C4-2B (cell line): ENCODE data around the gene ZNF581.
A peak's percentile ranks its signal among the peaks of the same experiment; 100 is the strongest.

ENCODE experiments used
- H3K27ac ChIP-seq: fragments of 450-650 bp; 2 replicates; pipeline ENCODE4 v1.5.1; 2017
- ZFX ChIP-seq: fragments of 450-650 bp; IDR thresholded peaks from 2 replicates; pipeline ENCODE4 v1.6.1; 2017
- TF ChIP-seq, protein P1 (sequence below): fragments of 450-650 bp; conservative IDR thresholded peaks from 2 replicates; pipeline ENCODE4 v1.5.1; 2017; ENCODE audit warnings: mild to moderate bottlenecking

The ZNF581 gene

DNA sequence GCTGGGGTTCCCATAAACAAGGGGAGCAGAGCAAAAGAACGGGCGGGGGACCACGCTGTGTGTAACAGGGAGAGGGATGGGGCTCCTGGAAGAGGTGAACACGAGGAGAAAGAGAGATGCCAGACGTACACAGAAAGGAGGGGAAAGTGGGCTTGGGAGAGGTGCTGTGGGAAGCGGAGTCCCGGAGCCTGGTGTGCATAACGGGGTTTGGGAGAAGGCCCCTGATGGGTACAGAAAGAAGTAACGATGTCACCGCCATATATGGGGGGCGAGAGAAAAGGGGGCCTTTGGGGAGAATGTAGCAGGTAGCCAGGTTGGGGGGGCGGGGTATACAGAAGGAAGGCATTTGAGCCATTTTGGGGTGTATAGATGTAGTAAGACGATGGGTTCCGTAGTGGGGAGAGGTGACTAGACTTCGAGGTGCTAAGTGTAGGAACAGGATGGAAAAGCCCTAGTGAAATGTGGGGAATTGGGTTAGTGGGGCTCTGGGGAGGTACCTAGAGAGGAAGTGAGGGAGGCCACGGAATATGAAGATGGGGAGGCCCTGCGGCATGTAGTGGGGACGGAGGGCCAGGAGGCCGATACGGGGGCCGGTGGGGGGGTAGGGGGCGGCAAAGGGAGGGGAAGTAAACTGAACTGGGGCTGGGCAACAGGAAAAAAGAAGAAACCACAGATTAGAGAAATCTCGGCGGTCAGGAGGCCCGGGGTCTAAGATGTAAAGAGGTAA, 1.9 kb upstream of the ZNF581 start:
- TF ChIP-seq ZFX = no peak
- TF ChIP-seq, protein P1, sequence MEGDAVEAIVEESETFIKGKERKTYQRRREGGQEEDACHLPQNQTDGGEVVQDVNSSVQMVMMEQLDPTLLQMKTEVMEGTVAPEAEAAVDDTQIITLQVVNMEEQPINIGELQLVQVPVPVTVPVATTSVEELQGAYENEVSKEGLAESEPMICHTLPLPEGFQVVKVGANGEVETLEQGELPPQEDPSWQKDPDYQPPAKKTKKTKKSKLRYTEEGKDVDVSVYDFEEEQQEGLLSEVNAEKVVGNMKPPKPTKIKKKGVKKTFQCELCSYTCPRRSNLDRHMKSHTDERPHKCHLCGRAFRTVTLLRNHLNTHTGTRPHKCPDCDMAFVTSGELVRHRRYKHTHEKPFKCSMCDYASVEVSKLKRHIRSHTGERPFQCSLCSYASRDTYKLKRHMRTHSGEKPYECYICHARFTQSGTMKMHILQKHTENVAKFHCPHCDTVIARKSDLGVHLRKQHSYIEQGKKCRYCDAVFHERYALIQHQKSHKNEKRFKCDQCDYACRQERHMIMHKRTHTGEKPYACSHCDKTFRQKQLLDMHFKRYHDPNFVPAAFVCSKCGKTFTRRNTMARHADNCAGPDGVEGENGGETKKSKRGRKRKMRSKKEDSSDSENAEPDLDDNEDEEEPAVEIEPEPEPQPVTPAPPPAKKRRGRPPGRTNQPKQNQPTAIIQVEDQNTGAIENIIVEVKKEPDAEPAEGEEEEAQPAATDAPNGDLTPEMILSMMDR = no peak
- H3K27ac ChIP-seq = peak overlapping the region; percentile 93

GRCh38 chr19:55642153-55643002, 1.1 kb upstream of the ZNF581 start:
- TF ChIP-seq, protein P1 = no peak
- peak; percentile 76 for TF ChIP-seq ZFX
- H3K27ac ChIP-seq = peak overlapping the region; percentile 93

GRCh38 chr19:55643887-55644176, 383 bp downstream of the ZNF581 start:
- peak overlapping the region; percentile 93 for H3K27ac ChIP-seq
- no peak for TF ChIP-seq ZFX
- TF ChIP-seq, protein P1 = no peak

DNA sequence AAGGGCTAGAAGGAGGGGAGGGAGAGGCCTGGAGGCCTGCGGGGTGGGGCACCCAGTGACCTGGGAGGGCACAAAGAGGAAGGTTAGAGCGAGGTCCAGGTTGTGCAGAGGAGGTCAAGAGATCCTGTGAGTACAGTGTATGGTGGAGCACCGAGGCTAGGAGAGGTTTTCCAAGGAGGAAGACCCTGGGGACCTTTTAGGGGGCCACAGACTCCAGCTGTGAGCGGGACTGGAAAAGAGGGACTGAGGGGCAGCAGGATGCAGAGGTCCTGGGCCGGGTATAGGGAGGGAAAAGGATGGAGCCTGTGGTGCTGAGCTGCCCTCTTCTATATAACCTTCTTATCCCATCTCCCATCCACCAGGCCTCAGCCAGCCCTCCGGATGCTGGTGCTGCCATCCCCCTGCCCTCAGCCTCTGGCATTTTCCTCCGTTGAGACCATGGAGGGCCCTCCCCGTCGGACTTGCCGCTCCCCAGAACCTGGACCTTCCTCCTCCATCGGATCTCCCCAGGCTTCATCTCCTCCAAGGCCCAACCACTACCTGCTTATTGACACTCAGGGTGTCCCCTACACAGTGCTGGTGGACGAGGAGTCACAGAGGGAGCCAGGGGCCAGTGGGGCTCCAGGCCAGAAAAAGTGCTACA, 863 bp downstream of the ZNF581 start:
- no peak for TF ChIP-seq ZFX
- peak overlapping the region; percentile 93 for H3K27ac ChIP-seq

DNA sequence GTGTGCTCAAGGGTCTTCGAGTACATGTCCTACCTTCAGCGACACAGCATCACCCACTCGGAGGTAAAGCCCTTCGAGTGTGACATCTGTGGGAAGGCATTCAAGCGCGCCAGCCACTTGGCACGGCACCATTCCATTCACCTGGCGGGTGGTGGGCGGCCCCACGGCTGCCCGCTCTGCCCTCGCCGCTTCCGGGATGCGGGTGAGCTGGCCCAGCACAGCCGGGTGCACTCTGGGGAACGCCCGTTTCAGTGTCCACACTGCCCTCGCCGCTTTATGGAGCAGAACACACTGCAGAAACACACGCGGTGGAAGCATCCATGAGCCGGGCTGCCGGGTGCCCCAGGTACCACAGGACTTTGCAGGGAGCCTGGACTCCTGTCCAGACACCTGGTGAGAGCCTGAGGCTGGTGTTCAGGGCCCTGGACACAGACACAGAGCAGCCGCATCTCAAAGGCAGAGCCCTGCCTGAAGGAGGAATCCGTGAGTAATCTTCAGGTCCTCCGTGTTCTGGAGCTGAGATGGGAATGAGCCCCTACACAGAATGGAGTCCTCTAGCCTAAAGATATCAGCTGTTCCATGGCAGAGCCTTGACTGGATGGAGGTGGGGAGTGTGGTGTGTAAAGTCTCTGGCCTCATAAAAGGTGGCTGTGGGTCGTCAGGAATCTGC, 1.5 kb downstream of the ZNF581 start:
- no peak for TF ChIP-seq ZFX
- TF ChIP-seq, protein P1 = no peak

GRCh38 chr19:55645512-55645881, 2.0 kb downstream of the ZNF581 start:
- no peak overlapping the region for H3K27ac ChIP-seq
- TF ChIP-seq, protein P1 = no peak
- TF ChIP-seq ZFX = no peak

More for the DNA sequence above, 1.5 kb downstream of the ZNF581 start:
- no peak overlapping the region; the same call in 1 of the 2 replicates for H3K27ac ChIP-seq

- H3K27ac ChIP-seq = peak overlapping the region; percentile 91
- no peak for TF ChIP-seq ZFX
- TF ChIP-seq, protein P1 = no peak
Observed at GRCh38 chr19:55646889-55647731, 3.7 kb downstream of the ZNF581 start.
